Activated CD4-positive, alpha-beta T cell treated with anti-CD3 and anti-CD28 coated beads, Interleukin-2, amount 50 U/mL, for 48 hours (primary cell): ENCODE results near the gene HSD11B1L.
"Not testable (repeated sequence)": the region's sequence is repeated elsewhere in the genome, so short reads cannot be mapped to it uniquely, and the experiment has no call there.

Experiments
- DNase-seq, 2 experiments: peaks; one replicate each; pipeline ENCODE4 v3.0.0-alpha.2; 2020

Gene HSD11B1L

DNA sequence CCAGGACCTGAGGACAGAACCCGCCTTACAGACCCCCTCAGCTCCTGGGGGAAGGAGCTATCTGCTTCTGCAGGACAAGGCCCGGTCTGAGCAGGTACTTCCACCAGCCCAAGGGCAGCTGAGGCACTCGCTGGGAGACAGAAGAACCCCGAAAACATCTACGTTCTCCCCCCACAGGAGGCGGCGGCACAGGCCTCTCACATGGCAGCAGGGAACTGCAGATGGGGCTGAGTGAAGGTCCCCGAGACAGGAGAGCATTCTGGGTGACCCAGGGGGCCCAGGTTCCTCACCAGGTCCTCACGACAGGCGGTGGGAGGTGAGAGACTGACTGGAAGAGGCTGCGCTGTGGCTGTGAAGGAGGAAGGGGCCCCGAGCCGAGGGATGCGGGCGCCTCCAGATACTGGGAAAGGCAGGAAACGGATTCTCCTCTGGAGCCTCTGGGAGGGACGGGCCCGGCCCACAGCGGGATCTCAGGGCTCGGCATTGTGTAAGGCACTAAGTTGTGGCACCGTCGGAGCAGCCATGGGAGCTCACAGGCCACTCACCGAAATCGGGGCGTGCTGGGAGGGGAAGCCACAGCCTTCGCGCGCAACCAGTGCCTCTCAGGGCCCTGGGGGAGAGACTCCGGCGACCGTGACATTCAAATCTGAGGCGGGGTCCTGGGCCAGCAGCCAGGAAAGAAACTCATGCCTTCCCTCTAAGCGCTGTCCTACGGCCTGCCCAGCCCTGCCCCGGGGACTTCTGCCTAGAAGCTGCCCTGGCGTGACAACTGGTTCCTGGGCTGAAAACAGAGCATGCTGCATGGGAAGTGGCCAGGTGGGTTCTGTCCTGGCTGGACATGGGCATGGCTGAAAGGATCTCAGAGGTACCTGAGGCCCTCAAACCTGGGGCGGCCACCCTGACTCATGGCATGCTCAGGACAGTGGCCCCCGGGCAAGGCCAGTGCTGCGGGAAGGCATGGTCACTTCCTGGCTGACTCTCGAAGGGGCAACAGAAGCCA, 23.3 kb downstream of the HSD11B1L start:
- DNase-seq = no peak

DNA sequence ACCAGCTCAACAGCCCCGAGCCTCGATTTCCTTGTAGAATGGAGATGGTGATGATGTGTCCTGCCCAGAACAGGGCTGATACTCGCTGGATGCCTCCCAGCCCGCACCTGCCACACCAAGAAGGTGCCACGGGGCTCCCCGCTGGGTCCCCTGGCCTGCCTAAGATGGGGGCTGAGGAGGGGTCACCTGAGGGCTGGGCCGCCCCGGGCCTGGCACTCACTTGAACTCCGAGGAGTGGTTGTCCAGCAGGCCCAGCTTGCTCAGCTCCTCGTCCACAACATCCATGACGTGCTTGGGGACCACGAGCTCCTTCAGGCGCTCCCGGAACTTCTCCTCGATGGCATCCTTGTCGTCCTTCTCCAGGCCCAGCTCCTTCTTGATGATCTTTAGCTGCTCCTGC, 24.7 kb downstream of the HSD11B1L start:
- no peak for DNase-seq

DNA sequence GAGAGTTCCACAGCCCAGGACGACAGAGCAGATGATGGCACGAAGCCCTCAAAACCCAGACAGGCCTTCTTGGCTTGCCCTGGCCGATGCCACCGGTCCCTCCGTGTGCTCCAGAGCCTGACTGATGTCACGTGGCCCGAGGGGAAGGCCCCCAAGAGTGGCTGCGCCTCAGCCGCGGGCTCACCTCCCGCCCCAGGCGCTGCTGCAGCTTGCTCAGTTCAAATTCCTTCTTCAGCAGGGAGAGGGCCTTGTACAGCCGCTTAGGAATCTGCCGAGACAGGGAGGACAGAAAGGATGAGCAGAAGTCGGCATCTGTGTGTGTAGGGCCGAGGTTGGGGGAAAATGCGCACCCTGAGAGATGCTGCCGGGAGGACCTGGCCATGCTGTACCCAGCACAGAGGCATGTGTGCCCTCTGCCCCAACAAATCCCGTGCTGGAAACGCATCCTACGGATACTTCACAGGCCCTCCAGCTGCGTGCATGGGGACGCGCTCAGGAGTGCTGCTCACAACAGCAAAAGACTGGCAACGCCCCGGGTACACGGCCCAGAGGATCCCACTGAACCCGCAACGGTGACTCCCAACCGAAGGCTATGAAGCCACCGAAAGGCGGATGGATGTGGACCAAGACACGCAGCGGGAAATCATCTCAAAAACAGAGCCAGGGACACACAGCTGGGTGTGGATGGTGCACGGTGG, 26.2 kb downstream of the HSD11B1L start:
- DNase-seq = no peak

DNA sequence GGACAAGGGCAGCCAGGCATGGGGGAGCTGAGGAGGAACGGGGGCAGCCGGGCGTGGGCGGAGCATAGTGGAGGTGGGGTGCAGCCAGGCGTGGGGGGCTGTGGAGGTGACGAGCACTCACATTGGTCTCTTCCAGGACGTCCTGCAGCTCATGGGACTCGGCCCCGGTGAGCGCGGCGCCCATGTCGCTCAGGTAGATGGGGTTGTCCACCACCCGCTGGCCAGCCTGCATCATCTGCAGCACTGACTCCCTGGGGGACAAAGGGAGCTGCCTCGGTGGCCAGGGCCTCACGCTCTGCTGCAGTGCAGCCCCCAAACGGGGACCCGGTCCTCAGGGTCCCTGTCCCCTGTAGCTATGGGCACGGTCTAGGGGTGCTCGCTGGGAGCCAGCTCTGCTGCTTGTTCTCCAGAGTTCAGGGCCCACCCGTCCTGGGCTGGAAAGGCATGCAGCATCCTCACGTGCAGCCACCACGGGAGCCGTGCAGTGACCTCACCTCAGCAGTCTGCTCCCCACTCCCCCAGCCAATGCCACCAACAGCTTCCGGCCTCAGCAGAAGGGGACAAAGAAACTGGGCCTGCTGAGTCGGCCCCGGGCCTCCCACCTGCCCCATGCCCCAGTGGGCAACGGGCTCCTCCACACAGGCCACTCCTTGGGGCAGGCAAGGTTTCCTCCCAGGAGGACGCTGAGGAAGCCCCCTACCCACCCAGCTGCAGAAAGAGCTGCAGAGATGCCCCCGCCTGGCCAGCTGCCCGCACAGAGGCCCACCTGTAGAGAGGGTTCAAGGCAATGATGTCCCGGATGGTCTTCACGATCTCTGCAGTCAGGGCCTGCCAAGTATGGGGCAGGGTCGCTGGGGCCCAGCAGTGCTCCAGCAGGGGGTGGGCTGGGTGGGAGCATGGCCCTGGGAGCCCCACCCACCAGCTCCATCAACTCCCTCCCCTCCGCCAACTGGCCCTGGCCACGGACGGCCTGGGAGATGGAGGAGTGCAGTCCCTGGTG, 27.0 kb downstream of the HSD11B1L start:
- no peak for DNase-seq

DNA sequence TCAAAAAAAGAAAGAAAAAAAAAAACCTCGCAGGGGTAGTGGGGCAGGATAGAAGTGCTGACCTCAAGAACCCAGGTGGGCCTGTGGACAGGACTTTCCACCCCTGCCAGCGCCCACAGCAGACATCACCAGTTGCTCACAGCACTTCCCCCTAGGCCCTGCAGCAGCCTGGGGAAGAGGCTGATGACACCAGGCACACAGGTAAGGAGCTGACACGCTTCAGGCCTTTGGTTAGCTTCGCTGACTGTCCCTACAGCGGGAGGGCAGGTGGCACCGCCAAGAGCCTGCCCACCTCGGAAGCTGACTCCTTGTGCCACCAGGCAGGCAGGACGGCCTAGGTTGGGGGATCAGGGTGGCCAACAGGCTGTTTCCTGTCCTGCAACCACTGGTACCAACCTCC, 30.2 kb downstream of the HSD11B1L start:
- no peak for DNase-seq

DNA sequence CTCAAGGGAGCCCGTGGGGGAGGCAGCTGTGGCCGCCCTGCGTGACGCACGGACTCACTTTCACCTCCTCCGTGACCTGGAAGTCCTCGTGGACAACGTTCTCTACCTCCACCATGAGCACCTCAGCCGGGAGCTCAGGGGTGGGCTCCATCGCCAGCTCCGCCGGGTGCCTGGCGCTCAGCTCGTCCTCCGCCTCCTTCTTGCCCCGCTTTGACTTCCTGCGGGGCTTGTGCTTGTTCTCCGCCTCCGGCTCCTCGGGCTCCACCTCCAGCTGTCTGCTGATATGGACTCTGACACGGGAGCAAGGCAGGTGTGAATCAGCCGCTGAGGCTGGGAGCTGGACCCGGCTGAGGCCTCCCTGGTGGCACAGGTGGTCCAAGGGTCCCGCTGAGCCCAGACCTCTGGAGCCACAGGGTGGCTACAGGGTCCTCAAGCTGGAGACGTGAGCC, 30.9 kb downstream of the HSD11B1L start:
- DNase-seq = no peak

DNA sequence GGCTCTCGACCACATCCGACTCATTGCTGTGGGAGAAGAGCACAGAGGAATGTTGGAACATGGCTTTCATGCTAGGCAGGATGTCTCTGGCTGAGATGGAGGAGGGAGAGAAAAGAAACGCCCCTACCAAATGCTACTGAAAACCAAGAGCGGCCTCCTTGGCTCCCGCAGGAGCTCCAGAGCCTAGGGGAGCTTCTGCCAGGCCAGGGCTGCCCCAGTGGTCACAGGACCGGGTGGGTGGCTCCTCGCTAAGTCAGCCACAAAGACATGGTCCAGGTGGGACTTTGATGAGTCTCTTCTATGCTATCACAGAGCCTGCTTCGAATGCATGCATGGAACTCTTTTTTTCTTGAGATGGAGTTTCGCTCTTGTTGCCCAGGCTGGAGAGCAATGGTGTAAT, 32.4 kb downstream of the HSD11B1L start:
- no peak for DNase-seq

- DNase-seq = no peak
These were observed 34.0 kb downstream of the HSD11B1L start for GRCh38 chr19:5714816-5715215.

DNA sequence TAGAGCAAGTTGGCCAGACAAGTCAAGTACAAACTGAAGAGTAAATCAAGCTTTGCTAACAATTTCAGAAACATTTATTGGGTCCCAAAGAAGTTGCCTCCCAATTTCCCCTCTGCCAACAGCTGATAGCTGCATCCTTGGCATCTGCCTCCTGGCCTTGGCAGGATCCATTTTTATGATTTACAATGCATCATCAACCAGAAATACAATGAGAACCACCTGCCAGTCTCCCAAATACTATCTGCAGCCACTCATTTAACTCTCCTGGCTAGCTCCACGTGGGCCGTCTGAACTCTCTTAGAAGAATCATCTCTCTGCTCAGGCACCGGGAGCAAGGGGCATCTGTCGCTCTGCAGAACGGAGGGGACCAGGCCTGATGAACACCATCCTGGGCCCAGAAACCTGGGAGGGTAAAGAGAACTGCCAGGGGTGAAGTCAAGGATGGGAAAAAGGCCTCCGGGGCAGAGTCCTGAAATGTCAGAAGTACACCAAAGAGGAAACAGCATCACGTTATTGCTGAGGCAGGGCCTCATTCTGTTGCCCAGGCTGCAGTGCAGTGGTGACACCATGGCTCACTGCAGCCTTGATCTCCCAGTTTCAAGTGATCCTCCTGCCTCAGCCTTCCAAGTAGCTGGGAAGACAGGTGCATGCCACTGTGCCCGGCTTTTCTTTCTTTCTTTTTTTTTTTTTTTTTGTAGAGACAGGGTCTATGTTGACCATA, 36.5 kb downstream of the HSD11B1L start:
- DNase-seq = no peak

- DNase-seq = peak; percentile 71 to 75
These were observed 37.3 kb downstream of the HSD11B1L start for GRCh38 chr19:5718037-5718578.

DNA sequence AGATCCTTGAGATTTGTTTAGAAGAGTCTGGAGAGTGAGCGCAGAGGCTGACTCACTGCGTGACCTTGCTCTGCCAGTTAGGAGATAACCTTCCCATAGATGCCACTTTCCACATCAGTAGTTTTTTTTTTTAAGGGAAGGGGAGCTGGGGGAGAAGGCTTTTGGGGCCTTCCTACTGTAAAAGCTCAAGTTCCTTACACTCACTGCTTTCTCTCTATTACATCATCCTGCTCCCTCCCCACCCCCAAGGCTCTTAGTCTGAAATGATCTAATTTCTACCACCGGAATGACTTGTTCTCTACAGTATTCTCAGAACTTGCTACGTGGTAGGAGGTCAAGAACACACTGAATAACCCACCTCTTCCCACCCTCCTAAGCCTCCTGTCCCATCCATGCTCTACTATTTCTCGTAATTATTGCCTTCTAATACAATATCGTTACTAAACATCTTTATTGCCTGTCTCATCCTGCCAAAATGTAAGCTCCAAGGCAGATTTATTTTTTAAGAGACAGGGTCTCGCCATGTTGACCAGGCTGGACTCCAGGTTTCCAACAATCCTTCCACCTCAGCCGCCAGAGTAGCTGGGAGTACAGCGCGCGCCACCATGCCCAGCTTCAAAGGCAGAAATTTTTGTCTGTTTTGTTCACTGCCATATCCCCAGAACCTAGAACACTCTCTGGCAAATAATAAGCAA, 37.9 kb downstream of the HSD11B1L start:
- DNase-seq = peak; percentile 67 to 78

- peak; percentile 44 to 49 for DNase-seq
These were observed 38.6 kb downstream of the HSD11B1L start for GRCh38 chr19:5719274-5719960.

DNA sequence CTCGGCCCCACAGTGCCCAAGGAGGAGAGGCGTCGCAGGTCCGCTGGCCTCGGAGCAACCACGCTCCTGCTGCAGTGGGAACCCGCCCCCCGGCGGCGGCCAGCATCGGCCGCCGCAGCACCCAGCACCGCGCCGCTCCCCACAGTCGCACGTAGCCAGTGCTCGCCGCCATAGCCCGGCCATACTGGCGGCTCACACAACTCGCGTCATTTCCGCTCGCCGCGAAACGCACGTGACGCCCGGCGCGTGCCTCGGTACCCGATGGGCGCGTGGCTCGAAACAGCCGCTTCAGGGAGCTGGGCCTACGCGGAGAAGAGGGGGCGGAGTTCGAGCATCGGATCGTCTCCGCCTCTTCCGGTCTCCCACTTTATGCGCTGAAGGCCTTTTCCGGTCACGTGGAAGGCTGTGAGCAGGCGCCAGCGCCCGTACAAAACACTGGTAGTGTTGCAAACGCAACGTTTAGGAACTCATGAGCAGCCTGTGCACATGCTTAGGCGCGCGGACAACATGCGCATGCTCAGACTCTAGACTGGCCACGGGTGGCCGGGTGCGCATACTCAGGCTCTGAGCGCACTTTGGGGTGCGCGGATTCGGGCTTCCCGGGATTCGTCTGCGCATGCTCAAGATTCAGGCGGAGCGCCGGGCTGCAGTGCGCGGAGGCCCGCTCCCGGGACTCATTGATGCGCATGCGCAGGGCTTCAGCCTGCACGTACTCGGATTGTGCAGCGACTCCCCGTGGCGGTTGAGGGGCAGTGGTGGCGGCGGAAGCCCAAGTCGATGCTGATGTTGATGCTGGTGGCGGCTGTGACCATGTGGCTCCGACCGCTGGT, 39.3 kb downstream of the HSD11B1L start, which contains the start of the genes CATSPERD and LONP1:
Gene CATSPERD, plus strand, starts transcription at position 677 of the 830 bp plus-strand sequence. Its CDS starts 101 bp downstream, at position 778.
Gene LONP1, minus strand, starts transcription at position 186 of the 830 bp plus-strand sequence. Its CDS starts 14 bp downstream, at position 172.
- DNase-seq = peak; percentile 97 to 98

DNA sequence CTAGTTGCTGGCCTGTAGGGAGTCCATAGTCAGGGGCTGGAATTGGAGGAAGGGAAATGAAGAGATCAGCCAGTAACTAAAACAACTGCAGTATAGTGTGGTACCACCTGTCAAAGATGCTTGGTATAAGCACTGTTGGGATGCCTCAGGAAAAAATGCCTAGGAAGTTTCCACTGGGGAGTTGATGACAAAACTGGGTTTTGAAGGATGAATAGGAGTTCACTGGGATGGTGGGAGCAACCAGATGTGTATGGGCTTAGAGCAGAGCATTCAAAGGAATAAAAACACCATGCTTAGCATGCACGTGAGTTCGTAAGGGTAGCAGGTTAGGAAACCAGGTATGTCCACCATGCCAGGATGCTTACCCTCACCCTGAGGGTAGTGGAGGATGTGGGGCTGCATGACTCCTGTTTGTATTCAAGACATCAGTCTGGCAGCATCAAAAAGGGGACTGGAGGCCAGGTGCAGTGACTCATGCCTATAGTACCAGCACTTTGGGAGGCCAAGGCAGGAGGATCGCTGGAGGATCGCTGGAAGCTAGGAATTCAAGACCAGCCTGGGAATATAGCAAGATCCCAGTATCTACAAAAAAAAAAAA, 46.7 kb downstream of the HSD11B1L start:
- no peak for DNase-seq

- DNase-seq = not testable (repeated sequence)
These were observed 52.3 kb downstream of the HSD11B1L start for GRCh38 chr19:5733172-5733571.
